ENCODE data around the gene NKX2-4. TPM values are rescaled to one million over a fixed set of nuclear protein-coding genes. Genes with fewer than 3 reads are reported as not detected.

NKX2-4 gene
- total RNA-seq, 1 donor from 2014 or later, result not detected

- Histone ChIP-seq H3K27me3 (ENCODE audit: insufficient read depth, low read length) (no peaks in the 10 kb centered on the region), H3K4me1 (ENCODE audit: insufficient read depth, low read length) (peaks cover 4% of the 10 kb centered on the region), H3K9me3 (ENCODE audit: insufficient read depth, low read depth, low read length) (no peaks in the 10 kb centered on the region), H3K36me3 (ENCODE audit: insufficient read depth, low read length) (peaks cover 20% of the 10 kb centered on the region), H3K4me3 (ENCODE audit: insufficient read depth, low read depth, low read length) (no peak overlapping the region), H3K4me2 (ENCODE audit: low read length) (no peak overlapping the region), H3K27ac (ENCODE audit: low read depth, low read length) (no peak overlapping the region), H3K9ac (ENCODE audit: low read length) (no peak overlapping the region), H4K20me1 (ENCODE audit: insufficient read depth, low read length) (peaks cover 33% of the 10 kb centered on the region), H2AFZ (ENCODE audit: low read depth, low read length) (no peak overlapping the region), H3K79me2 (ENCODE audit: insufficient read depth, low read length) (peaks cover 20% of the 10 kb centered on the region)
- H3K4me3 Mint-ChIP-seq (ENCODE audit: unreplicated experiment), result no peak overlapping the region
- no peak overlapping the region for H3K27ac Mint-ChIP-seq (ENCODE audit: unreplicated experiment)
- H3K9me3 Mint-ChIP-seq (ENCODE audit: unreplicated experiment), result no peaks in the 10 kb centered on the region
- peaks cover 30% of the 10 kb centered on the region for H3K4me1 Mint-ChIP-seq (ENCODE audit: low read depth, unreplicated experiment)
- peaks cover 8% of the 10 kb centered on the region for H3K36me3 Mint-ChIP-seq (ENCODE audit: low read depth, unreplicated experiment)
- TF ChIP-seq CTCF (IDR thresholded peaks at IDR 0.05; ENCODE audit: insufficient read depth, low read depth, low read length) (no peak), EZH2 (IDR thresholded peaks at IDR 0.05; ENCODE audit: insufficient read depth, low read length) (no peak)
- no peaks in the 10 kb centered on the region for H3K27me3 Mint-ChIP-seq (ENCODE audit: low read depth, unreplicated experiment)
- DNase-seq (ENCODE audit: low read depth), result no peak
- no peak for FAIRE-seq
Observed at GRCh38 chr20:21381619-21382018, 15.7 kb downstream of the NKX2-4 start.

DNA sequence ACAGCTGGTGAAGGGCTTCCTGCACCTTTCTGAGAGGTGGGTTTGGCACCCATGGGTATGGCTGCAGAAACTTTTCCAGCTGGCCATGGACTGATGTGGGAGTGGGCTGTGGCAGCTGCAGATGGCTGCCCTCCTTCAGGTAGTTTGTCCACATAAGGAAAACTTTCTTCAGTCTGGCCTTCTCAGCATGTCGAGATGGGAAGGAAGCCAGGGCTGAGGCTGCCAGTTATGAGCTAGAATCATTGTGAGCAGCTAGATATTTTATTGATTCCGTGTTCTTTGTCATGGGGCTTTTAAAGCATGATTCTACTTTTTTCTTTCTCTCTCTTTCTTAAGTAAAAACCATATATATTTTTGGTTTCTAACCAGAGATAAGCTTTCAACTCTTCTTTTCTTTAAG, 16.6 kb downstream of the NKX2-4 start:
- FAIRE-seq (no peak), DNase-seq (ENCODE audit: low read depth) (no peak)
- no peak for TF ChIP-seq CTCF (IDR thresholded peaks at IDR 0.05; ENCODE audit: insufficient read depth, low read depth, low read length)
- TF ChIP-seq EZH2 (IDR thresholded peaks at IDR 0.05; ENCODE audit: insufficient read depth, low read length), result no peak
- H3K36me3 Mint-ChIP-seq (ENCODE audit: low read depth, unreplicated experiment), result peaks cover 8% of the 10 kb centered on the region
- Histone ChIP-seq H3K36me3 (ENCODE audit: insufficient read depth, low read length) (peaks cover 21% of the 10 kb centered on the region), H3K27me3 (ENCODE audit: insufficient read depth, low read length) (no peaks in the 10 kb centered on the region), H3K9ac (ENCODE audit: low read length) (no peak overlapping the region), H3K4me1 (ENCODE audit: insufficient read depth, low read length) (peaks cover 4% of the 10 kb centered on the region), H3K9me3 (ENCODE audit: insufficient read depth, low read depth, low read length) (no peaks in the 10 kb centered on the region), H3K79me2 (ENCODE audit: insufficient read depth, low read length) (peaks cover 23% of the 10 kb centered on the region), H4K20me1 (ENCODE audit: insufficient read depth, low read length) (peaks cover 38% of the 10 kb centered on the region), H3K4me3 (ENCODE audit: insufficient read depth, low read depth, low read length) (no peak overlapping the region), H3K27ac (ENCODE audit: low read depth, low read length) (no peak overlapping the region), H2AFZ (ENCODE audit: low read depth, low read length) (no peak overlapping the region), H3K4me2 (ENCODE audit: low read length) (no peak overlapping the region)
- no peaks in the 10 kb centered on the region for H3K27me3 Mint-ChIP-seq (ENCODE audit: low read depth, unreplicated experiment)
- peaks cover 34% of the 10 kb centered on the region for H3K4me1 Mint-ChIP-seq (ENCODE audit: low read depth, unreplicated experiment)
- no peak overlapping the region for H3K27ac Mint-ChIP-seq (ENCODE audit: unreplicated experiment)
- no peaks in the 10 kb centered on the region for H3K9me3 Mint-ChIP-seq (ENCODE audit: unreplicated experiment)
- no peak overlapping the region for H3K4me3 Mint-ChIP-seq (ENCODE audit: unreplicated experiment)

- no peak for TF ChIP-seq EZH2 (IDR thresholded peaks at IDR 0.05; ENCODE audit: insufficient read depth, low read length)
- TF ChIP-seq CTCF (IDR thresholded peaks at IDR 0.05; ENCODE audit: insufficient read depth, low read depth, low read length), result no peak
- H3K27ac Mint-ChIP-seq (ENCODE audit: unreplicated experiment), result no peak overlapping the region
- H3K9me3 ChIP-seq (ENCODE audit: insufficient read depth, low read depth, low read length), result no peaks in the 10 kb centered on the region
- no peaks in the 10 kb centered on the region for H3K9me3 Mint-ChIP-seq (ENCODE audit: unreplicated experiment)
- H3K4me2 ChIP-seq (ENCODE audit: low read length), result no peak overlapping the region
- H4K20me1 ChIP-seq (ENCODE audit: insufficient read depth, low read length), result peaks cover 51% of the 10 kb centered on the region
- peaks cover 12% of the 10 kb centered on the region for H3K36me3 Mint-ChIP-seq (ENCODE audit: low read depth, unreplicated experiment)
- H3K4me3 Mint-ChIP-seq (ENCODE audit: unreplicated experiment), result no peak overlapping the region
- no peak overlapping the region for H3K4me3 ChIP-seq (ENCODE audit: insufficient read depth, low read depth, low read length)
- no peak overlapping the region for H3K9ac ChIP-seq (ENCODE audit: low read length)
- no peak for FAIRE-seq
- no peaks in the 10 kb centered on the region for H3K27me3 ChIP-seq (ENCODE audit: insufficient read depth, low read length)
- no peaks in the 10 kb centered on the region for H3K27me3 Mint-ChIP-seq (ENCODE audit: low read depth, unreplicated experiment)
- H3K27ac ChIP-seq (ENCODE audit: low read depth, low read length), result no peak overlapping the region
- peaks cover 15% of the 10 kb centered on the region for H3K36me3 ChIP-seq (ENCODE audit: insufficient read depth, low read length)
- H2AFZ ChIP-seq (ENCODE audit: low read depth, low read length), result no peak overlapping the region
- peaks cover 4% of the 10 kb centered on the region for H3K4me1 ChIP-seq (ENCODE audit: insufficient read depth, low read length)
- peaks cover 29% of the 10 kb centered on the region for H3K79me2 ChIP-seq (ENCODE audit: insufficient read depth, low read length)
- no peak for DNase-seq (ENCODE audit: low read depth)
- H3K4me1 Mint-ChIP-seq (ENCODE audit: low read depth, unreplicated experiment), result peaks cover 34% of the 10 kb centered on the region
Observed at GRCh38 chr20:21378259-21378658, 19.1 kb downstream of the NKX2-4 start.

Measured in astrocyte (in vitro differentiated cells and primary cell).